NCI-H69 (cell line): Measurements from ENCODE around the gene ADAMTS4.

ENCODE experiments used
- DNase-seq: peaks from one replicate; lab custom pipeline; 2025; lab: John Stamatoyannopoulos, UW

The ADAMTS4 gene

DNA sequence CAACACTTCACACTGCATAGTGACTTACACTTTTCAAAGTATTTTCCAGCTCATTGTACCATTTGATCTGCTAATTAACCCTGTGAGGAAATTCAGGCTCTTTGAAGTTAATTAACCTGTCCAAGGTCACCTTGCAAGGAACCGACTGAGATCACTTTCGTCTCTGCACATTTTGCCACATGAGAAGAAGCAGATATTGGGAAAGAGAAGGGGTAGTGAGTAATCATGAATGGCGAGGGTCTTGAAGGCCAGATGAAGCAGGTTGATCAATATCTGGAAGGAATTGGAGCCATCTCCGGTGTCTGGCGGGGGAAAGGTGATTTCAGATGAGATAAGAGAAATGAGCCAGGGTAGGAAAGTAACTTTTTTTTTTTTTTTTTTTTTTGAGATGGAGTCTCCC, 21.1 kb upstream of the ADAMTS4 start:
- DNase-seq: no peak

DNA sequence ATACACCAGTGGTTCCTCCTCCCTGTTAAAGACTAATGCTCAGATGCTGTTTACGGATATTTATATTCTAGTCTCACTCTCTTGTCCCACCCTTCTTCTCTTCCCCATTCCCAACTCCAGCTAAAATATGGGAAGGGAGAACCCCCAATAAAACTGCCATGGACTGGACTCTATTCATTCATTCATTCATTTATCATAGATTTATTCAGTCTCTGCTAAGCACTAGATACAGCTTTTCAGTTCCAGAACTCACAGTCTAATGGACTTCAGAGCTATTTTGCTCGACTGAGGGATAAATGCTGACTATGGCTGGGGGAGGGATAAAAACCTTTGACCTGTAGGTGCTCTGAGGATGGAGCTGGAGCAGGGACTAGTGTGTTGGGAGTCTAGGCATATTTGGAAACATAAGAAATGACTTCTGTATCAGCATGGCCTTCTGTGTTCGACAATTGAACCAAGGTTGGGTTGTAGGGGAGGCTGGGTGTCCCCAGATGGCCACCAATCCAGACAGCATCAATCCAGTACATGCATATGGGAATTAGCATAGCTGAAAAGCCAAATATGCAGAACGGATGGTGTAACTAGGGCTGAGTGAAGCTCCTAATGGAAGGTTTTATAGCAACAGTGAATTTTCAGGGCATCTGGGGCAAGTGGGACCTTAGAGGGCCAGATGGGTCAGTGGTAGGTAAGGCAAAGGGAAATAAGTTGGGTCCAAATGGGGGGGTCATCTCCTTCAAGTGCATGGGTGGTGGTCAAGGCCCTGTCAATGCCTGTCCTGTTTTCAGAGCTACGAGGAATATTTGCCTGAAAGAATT, 20.4 kb upstream of the ADAMTS4 start:
- DNase-seq: no peak

DNA sequence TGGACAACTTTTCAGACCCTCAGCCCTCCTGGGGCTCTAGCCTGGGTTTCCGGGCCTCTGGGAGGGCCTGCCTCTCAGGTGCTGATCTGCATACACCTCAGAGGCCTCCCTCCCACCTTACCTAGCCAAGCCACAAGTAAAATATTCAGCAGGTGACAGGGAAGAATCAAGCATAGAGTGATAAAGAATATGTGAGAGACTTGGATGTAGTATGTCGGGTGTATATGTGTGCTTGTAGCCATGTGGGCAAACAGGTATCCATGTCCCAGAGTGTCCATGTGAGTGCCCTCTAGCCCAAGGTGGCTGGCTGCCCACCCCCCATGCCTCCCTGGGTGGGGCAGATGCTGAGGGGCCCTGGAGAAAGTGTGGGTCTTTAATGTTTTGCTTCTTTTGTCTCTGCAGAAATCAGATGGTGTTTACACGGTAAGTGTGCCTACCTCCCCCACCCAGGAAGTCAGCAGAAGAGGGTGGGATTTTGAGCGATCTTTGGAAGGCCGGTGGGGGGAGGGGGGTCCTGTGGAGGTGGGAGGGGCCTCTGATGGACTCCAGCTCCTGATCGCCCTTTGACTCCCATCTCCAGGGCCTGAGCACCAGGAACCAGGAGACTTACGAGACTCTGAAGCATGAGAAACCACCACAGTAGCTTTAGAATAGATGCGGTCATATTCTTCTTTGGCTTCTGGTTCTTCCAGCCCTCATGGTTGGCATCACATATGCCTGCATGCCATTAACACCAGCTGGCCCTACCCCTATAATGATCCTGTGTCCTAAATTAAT, 19.6 kb upstream of the ADAMTS4 start:
- no peak for DNase-seq

DNA sequence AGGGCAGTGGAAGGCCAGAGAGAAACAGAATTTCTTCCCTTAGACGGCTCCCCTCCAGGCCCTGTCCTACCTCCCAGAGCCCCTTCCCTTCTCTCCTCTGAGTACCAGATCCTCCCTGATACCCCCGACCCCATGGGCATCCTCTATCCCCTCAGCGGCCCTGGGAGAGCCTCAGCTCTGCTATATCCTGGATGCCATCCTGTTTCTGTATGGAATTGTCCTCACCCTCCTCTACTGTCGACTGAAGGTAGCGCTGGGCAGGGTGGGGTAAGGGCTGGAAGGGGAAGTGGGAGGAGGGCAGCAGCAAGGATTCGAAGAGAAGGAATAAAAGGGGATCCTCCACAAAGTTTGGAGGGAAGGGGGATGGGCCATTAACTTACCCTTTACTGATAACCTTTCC, 19.0 kb upstream of the ADAMTS4 start:
- no peak for DNase-seq

DNA sequence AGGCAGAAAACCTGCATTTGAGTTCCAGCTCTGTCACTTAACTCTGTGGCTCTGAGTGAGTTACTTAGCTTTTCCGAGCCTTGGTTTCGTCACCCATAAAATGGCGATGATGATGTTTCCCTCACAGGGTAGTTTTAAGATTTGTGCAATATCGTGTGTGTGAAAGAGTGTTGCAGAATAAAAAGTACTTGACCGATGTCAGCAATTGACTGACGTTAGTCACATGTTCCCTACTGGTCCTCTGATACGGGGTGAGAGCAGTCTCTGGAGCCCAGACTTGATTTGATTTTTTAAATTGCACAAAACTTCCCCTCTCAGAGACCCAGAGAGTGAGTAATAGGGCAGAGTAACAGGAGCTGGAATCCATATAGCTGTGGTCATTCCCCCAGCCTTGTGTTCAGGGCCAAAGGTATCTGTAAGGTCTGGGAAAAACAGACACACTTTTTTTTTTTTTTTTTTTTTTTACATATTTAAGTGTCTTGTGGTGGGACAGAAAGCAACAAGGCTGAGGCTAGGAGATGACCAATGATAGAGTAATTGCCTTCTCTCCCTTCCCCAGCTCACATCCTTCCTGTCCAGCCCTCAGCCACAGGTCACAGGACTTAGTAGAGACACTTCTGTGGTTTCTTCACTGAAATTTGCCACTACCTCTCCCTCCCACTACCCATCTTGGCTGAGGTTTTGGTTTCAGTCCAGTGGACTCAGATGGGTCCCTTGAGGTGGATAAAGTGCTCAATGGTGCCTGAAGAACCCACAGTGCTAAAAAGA, 18.3 kb upstream of the ADAMTS4 start:
- DNase-seq: no peak

DNA sequence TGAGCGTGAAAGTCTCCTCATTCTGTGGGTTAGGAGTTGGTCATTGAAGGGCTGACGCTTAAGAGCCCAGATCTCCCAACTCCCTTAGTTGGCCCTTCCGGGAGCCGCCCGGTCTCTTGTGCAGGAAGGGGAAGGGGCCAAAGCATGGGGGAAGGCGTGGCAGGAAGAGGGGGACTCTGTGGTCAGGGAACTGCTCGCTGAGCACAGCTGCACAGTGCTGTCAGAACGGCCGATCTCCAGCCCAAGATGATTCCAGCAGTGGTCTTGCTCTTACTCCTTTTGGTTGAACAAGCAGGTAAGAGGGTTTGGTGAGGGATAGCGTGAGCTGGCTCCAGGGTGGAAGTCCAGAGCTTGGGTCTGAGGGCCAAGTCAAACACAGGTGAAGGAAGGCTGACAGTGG, 16.2 kb upstream of the ADAMTS4 start, which contains the start of gene FCER1G:
Gene FCER1G (plus strand): TSS at position 220 of the 400 bp plus-strand sequence. CDS start 27 bp downstream, at position 247.
- DNase-seq: no peak

DNA sequence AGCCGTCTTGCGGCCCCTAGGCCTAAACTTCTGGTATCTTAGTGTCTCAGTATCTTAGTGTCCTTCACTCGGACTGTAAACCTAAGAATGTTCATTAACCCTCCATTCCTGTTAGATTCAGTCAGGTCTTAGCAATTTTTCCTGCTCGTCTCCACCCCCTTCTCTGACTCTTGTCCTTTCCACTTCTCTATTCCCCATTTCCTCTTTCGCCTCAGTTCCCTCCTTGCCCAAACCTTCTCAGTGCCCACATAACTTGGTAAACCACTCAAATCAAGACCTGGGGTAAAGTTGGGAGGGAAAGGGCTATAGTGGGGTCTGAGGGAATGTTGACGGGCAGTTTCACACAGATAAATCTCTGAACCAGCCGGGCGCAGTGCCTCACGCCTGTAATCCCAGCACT, 15.5 kb upstream of the ADAMTS4 start:
- DNase-seq: no peak

DNA sequence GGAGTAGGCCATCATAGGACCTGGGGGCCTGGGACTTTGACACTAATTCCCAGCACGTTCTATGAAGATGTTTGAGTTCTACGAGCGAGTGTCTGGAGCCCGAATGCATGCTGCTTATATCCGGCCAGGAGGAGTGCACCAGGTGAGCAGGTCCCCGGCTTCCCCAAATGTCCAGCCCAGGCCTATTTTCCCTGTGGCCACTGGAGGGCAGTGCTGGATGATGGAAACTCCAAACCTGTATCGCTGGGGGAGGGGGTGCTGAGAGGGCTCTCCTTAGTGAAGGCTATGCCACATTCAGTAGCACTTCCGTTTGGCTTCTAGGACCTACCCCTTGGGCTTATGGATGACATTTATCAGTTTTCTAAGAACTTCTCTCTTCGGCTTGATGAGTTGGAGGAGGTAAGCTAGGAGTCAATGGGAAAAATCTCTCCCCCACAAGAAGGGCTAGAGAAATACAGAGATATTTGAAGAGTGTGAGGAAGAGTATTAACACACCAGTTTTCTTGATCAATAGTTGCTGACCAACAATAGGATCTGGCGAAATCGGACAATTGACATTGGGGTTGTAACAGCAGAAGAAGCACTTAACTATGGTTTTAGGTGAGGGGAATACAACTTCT, 11.0 kb upstream of the ADAMTS4 start:
- DNase-seq: peak; percentile 82

DNA sequence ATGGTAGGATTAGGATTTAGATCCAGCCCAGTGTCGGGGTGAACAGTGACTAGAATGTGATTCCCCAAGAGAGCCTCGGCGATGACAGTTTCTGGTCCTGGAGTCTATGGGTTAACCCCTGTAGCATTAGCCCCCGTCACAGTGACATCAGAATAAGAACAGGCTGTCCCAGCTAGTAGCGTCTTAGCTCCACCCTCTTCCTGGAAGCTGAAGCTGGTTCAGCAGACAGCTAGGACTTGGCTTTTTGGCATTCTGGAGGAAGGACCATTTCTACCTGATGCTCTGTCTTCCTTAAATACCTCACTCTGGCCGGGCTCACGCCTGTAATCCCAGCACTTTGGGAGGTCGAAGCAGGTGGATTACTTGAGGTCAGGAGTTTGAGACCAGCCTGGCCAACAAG, 8.3 kb upstream of the ADAMTS4 start:
- DNase-seq: no peak

DNA sequence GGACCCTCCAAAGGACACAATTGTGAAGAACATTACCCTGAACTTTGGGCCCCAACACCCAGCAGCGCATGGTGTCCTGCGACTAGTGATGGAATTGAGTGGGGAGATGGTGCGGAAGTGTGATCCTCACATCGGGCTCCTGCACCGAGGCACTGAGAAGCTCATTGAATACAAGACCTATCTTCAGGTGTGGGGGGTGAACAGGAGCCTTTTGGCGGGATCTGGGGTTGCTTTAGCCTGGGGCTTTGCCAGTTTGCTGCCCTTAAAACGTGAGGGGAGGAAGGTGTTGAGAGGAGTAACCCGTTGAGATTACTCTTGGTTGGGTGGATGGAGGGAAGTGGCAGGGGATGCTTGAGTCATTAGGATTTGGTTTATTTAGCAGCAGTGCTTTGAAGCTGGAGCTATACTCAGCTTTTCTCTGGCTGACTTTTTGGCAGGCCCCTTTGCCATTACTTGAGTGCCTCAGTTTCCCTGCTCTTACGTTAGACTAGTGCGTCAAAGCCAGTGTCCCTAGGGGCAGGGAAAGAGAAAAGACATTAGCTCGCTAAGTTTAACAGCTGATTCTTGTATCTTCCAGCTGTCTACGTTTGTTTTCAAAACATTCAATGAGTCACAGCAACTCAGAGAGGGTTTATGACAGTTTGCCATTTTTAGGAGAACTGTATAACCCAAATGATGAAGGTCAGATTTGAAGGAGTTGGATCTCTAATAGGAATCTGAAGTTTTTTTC, 7.7 kb upstream of the ADAMTS4 start:
- DNase-seq: no peak

DNA sequence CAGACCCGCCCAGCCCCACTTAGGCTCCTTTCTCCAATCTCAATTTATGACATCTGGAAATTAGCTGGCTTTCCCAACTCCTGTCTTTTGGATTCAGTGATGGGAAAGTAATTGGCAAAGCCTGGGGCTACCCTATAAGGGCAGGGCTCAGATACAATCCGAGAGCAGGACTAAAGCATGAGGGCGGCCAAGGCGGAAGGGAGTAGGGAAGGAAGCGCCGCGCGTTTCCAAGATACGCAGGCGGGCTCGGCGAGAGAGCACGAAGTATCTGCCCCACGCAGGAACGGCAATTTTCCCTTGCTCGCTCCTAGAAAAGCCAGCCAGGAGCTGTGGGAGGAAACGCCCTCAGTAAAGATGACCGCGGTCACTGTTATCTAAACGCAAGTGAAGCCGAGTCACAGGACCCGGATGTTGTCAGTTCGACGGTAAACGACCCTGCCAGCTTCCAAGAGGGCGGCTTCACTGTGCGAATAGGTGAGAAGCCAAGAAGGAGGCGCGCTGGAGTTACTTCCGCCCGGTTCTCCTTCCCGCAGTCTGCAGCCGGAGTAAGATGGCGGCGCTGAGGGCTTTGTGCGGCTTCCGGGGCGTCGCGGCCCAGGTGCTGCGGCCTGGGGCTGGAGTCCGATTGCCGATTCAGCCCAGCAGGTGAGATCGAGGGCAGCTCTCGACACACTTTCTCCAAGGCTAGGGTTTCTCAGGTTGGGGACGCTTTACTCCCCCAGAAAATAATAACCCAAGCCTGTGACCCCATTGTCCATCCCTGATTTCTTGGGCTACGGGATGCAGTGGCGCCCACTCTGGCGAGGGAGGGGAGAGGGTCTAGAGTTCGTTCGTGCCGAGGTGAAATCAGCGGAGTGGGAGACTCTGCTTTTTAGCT, 3.2 kb upstream of the ADAMTS4 start, which contains the start of gene NDUFS2:
Gene NDUFS2 (plus strand): TSS at position 532 of the 877 bp plus-strand sequence. CDS start 19 bp downstream, at position 551.
- DNase-seq: peak; percentile 100

DNA sequence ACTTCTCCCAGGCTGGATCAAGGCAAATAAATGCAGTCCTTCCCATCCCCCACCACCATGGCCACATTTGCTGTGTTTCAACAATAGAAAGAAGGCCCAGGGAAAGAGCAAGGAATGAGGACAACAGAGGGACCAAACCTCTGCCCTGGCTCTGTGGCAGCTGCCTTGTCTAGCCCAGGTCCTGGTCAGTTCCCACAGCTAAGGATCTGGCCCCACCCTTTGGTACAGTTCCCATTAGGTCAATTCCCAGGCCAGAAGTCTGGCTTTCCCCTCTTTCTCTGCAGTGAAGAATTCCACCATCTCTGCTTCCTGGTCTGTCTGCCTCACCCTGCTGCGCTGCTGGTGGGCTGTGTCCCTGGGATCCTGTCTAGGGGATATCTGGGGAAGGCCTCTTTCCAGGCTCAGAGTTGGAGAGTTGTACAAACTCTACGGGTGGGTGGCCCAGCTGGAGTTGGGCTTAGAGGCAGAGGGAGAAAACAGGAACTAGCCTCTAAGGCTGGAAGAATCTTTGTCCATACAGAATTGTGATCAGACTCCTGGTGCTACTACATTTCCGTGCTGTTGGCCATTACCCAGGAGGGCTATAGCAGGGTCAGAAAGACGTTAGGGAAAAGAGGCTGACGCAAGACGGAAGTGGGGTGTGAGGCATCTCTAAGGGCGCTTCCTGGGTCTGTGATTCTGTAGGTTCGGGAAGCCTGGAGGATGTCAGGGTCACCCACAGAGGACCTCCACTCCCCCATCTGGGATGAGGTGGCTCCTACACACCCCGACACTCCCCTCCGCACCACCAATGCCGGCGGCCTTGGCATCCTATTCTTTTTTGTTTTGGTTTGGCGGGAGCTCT, 2.4 kb upstream of the ADAMTS4 start:
- peak; percentile 44 for DNase-seq

DNA sequence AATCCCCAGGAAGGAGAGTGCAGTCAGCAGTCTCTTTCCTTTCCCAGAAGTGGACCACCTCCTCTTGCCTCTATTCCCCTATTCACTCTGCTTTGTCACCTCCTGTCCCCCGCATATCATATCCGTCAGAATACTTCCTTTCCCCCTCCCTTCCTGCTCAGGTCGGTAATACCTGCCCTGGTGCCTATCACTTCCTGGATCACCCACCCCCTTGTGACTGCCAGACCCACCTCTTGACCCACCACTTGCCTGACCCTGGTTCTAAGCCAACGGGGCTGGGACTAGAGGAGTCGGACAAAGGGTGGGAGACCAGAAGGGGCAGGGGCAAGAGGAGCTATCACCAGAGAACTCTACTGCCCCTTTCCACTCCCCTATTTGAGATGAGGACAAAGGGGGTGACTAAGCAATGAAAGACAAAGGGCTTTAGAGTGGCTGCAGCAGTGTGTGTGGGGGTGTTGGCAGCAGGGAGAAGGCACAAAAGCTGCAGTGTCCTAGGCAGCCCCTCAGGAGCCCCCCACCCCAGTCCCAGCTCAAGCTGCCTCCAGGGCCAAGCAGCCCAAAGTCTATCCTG, 1.7 kb upstream of the ADAMTS4 start:
- peak; percentile 41 for DNase-seq

DNA sequence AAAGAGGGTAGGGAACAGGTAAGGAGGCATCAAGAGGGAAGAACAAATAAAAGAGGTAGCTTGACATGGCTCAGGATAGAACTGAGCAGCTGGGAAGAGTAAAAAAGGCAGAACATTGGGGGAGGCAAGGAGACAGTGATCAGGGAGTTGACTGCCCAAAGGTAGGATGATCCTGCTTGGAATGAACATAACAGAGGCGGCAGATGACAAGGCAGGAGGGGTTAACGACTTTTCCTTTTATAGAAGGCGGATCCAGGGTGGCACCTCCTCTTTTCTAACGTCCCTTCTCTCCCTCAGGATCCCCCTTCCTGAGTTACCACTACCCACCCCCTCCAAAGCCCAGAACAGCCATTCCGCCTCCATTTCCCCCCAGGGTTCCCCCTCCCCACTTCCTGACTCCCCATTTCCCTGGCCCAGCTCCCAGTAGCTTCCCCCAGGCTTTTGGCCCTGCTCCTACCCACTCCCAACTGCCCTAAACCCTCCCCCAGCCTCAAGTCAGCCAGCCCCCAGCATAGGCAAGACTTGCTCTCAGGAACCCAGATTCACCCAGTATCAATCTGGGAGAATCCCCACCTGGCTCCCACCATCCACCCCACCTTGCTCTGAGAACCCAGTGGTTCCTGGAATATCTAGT, 769 bp upstream of the ADAMTS4 start:
- DNase-seq: peak; percentile 68

DNA sequence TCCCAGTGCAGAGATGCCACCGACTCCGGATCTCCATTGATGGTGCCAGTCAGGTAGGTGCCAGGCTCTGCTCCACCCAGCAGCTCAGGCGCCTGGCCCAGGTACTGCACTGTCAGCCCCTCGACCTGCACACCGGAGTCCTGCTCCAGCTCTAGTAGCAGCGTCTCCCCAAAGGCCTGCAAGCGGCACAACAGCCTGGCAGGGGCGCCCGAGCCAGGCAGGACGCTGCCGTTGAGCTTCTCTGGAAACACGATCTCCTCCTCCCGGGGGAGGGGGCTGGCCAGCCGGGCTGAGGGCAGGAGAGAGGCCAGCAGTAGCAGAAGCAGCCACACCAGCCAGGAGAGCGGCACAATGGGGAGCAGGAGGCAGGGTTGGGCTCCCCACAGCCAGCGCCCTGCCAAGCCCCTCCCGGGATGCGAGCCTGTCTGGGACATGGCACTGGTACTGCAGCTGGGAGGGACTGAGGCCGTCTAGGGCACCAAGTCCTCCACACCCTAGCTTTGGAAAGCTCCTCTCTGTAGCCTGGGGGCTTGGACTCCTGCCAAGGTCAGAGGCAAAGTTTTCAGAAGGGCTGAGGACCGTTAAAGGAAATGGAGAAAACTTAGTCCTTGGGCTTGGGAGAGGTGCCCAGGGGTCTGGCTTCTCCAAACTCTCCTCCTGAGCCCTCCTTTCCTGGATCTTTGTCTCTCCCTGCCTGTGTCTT, 509 bp downstream of the ADAMTS4 start:
- DNase-seq: peak; percentile 79

DNA sequence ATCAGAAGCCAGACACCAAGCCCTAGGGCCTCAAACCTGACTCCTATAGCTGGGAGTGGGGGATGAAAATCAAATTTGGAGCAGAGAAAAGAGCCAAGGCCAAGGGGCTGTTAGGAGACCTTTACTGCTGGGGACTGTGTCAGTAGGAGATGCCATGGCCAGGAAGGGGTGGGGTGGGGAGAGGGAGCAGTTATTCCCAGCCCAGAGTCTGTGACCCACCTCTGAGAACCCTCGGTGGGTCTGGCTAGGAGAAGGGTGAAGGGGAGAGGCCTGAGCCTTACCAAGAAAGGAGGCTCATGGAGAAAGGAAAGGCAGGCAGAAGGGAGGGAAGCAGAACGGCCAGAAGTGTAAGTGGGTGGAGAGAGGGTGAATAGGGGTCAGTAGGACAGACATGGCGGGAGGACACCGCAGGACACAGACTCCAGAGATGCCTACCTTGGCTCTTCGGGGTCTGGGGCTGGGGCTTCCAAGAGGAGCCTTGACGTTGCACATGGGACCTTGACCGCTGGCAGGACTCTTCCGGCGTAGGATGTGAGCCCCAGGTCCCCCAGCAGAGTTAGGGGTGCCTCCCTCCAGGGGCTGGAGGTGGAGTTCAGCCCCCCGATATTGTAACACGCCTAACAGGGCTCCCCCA, 1.2 kb downstream of the ADAMTS4 start:
- no peak for DNase-seq
